ENCODE measurements around the gene ZNF80.

DNA sequence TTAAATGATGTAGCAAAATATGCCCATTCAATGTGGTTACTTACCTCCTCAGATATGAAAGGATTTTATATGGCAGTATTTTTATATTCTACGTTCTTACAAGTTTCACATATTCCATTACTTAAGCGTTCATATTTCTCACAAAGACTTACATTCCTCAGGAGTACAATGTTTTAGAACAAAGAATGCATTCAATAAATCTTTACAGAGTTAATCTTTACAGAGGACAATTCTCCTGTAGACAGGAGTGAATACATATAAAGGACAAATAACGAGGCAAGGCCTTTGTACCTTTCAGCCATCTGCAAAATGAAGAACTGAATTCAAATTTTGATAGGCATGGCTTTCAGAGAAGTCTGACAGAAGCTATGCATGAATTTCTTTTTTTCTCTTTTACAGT lies 1.9 kb downstream of the ZNF80 start:
- TF ChIP-seq SUZ12 (IDR thresholded peaks at IDR 0.05; ENCODE audit: extremely low read depth, insufficient read depth, insufficient read length): no peak
- no peak for TF ChIP-seq ZNF274 (IDR thresholded peaks at IDR 0.05; ENCODE audit: low read depth, low read length)
- no peak for TF ChIP-seq YY1 (IDR thresholded peaks at IDR 0.05; ENCODE audit: insufficient read depth, insufficient read length)

Data from NT2/D1 (cell line).